NCI-H2227 treated with DMSO at 0.1 percent for 48 hours (cell line): Measurements from ENCODE around the gene MTX2.

ENCODE experiments used
- DNase-seq: peaks from one replicate; lab custom pipeline; 2025; lab: John Stamatoyannopoulos, UW

The MTX2 gene

GRCh38 chr2:176378323-176378722, 109.1 kb downstream of the MTX2 start:
- no peak for DNase-seq

DNA sequence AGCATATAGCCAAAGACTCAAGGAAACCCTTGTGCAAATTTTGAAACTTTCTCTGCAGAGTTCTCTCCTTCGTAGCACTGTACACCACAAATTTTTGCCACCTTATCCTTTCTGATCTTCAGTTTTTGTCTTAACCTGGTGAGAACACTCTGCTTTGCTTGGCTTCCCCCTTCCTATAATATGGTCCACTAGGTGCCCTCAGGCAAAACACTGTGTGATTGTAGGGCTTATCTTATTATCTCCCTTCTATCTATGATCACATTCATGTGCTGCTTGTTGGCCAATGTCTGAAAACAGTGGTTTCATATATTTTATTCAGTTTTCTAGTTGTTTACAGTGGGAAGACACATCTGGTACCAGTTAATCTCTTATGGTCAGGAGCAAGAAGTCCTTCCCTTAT, 111.1 kb downstream of the MTX2 start:
- DNase-seq, result no peak

DNA sequence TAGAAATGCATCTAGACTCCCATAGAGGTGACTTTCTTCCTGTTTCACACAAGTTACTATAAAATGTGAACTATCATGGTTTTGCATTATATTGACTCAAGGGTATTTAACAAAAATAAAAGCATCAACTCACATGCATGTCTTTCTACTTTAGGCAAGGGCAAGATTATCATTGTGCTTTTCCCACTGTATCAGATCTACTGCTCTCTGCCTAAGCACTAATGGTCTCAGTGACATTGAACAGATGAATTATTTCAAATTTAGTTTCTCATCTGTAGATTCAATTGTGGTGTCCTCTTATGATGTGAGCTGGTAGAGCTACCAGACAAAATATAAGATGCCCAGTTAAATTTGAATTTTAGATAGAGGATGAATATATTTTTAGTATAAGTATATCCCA, 113.9 kb downstream of the MTX2 start:
- DNase-seq, result no peak

DNA sequence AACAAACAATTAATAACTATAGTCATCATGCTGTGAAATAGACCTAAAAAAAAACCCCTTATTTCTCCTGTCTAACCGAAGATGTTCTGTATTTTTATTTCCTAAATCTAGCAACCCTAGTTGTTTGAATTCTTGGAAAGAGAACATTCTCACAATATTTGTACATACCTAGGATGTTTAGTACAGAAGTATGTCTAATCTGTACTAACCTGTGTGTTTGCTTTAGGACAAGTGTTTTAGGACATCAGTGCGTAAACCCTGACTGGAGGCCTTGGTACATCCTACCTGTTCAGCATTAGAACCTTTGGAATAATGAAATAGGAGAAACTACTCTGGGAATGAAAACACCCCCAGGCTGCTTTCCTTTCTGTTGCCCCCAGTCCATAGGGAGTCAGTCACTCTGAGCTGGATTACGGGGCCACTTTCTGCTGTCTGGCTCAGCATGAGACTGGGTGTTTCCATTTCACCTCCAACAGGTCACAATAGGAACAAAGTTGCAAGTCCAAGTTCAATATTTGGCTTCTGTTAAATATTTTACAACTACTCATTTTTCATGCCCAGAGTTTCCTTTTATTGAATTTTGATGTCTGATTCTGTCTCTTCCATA, 114.7 kb downstream of the MTX2 start:
- DNase-seq, result no peak

DNA sequence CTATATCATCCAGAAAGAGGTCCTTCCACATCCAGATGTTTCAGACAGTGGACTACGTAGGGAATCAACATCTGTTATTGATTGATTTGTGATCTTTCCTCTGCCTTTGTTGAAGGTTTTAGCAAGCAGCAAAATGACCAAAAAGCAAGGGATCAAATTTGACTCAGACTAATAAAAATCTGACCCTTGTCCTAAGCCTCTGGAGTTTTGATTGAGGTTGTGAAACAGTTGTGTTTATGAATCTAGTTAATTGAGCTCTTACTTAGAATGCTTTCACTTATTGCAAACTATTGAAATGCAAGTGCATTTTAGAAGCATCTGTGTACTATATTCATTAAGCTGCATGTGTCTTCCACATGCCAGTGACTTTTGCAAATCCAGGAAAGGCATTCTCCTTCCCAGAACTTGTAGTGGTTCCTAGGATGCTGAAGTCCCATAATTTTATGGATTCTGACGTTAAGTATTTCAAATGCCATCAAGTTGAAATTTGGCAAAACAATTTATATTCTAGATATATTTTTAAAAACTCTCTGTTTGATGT, 116.0 kb downstream of the MTX2 start:
- no peak for DNase-seq

- no peak for DNase-seq
Observed at GRCh38 chr2:176385838-176386237, 116.6 kb downstream of the MTX2 start.
